ENCODE results near the gene TMC1. TPM values are rescaled to one million over a fixed set of nuclear protein-coding genes. Genes with fewer than 3 reads are reported as not detected.

Gene TMC1
- total RNA-seq, 4 donors from 2014 or later: 0.32 TPM; not detected in 3

- 58 to 77% methylated on average over 1 of the region's 1 CpG for WGBS, 2 donors (ENCODE audit: low coverage in 1 of 2)
- in situ Hi-C loops (cut with MboI; ENCODE audit: low pct_ligation_motif_present in 1 of 4, low pct_unique_long_range_greater_than_20kb in 1 of 4, low sequenced_read_pairs in 3 of 4): no loop called here
- TF ChIP-seq, protein P1, sequence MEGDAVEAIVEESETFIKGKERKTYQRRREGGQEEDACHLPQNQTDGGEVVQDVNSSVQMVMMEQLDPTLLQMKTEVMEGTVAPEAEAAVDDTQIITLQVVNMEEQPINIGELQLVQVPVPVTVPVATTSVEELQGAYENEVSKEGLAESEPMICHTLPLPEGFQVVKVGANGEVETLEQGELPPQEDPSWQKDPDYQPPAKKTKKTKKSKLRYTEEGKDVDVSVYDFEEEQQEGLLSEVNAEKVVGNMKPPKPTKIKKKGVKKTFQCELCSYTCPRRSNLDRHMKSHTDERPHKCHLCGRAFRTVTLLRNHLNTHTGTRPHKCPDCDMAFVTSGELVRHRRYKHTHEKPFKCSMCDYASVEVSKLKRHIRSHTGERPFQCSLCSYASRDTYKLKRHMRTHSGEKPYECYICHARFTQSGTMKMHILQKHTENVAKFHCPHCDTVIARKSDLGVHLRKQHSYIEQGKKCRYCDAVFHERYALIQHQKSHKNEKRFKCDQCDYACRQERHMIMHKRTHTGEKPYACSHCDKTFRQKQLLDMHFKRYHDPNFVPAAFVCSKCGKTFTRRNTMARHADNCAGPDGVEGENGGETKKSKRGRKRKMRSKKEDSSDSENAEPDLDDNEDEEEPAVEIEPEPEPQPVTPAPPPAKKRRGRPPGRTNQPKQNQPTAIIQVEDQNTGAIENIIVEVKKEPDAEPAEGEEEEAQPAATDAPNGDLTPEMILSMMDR (IDR thresholded peaks at IDR 0.05): no peak
These were observed 251.3 kb downstream of the TMC1 start for GRCh38 chr9:72772661-72773060.

GRCh38 chr9:72773570-72773969 is 252.2 kb downstream of the TMC1 start:
- Histone ChIP-seq H3K27me3 (no peaks in the 10 kb centered on the region), H3K27ac (no peak overlapping the region), H3K9me3 (no peaks in the 10 kb centered on the region), H3K4me1 (no peaks in the 10 kb centered on the region), H3K4me3 (no peak overlapping the region), H3K36me3 (no peaks in the 10 kb centered on the region)
- no peak for DNase-seq
- intact Hi-C loops (cut with DNase I; ENCODE audit: low total_unique reads): no loop called here
- TF ChIP-seq POLR2AphosphoS5 (IDR thresholded peaks at IDR 0.05): no peak
- no peak for TF ChIP-seq EP300 (IDR thresholded peaks at IDR 0.05; ENCODE audit: low read depth)
- TF ChIP-seq POLR2A (IDR thresholded peaks at IDR 0.05): no peak
- in situ Hi-C loops (cut with MboI; ENCODE audit: low pct_ligation_motif_present in 1 of 4, low pct_unique_long_range_greater_than_20kb in 1 of 4, low sequenced_read_pairs in 3 of 4): no loop called here
- WGBS, 2 donors (ENCODE audit: low coverage in 1 of 2): 71 to 86% methylated on average over 1 to 2 of the region's 2 CpGs

More at GRCh38 chr9:72772661-72773060, 251.3 kb downstream of the TMC1 start:
- Histone ChIP-seq H3K27me3 (no peaks in the 10 kb centered on the region), H3K27ac (no peak overlapping the region), H3K4me1 (no peaks in the 10 kb centered on the region), H3K36me3 (no peaks in the 10 kb centered on the region), H3K4me3 (no peak overlapping the region), H3K9me3 (no peaks in the 10 kb centered on the region)
- no peak for DNase-seq
- intact Hi-C loops (cut with DNase I; ENCODE audit: low total_unique reads): no loop called here

GRCh38 chr9:72775570-72775969 is 254.2 kb downstream of the TMC1 start:
- no peak for TF ChIP-seq POLR2AphosphoS5 (IDR thresholded peaks at IDR 0.05)
- TF ChIP-seq, protein P1 (IDR thresholded peaks at IDR 0.05): no peak
- TF ChIP-seq EP300 (IDR thresholded peaks at IDR 0.05; ENCODE audit: low read depth): no peak
- no peak for TF ChIP-seq POLR2A (IDR thresholded peaks at IDR 0.05)
- no peaks in the 10 kb centered on the region for H3K9me3 ChIP-seq
- H3K27me3 ChIP-seq: no peaks in the 10 kb centered on the region
- in situ Hi-C loops (cut with MboI; ENCODE audit: low pct_ligation_motif_present in 1 of 4, low pct_unique_long_range_greater_than_20kb in 1 of 4, low sequenced_read_pairs in 3 of 4) (loop anchor here in 2 of 4 donors (25.0 kb wide), 2 partner anchors 88 to 713 kb away; partner anchors contain the start of gene C9orf57 (in 1 of the 2)), intact Hi-C loops (cut with DNase I; ENCODE audit: low total_unique reads) (no loop called here)
- DNase-seq: no peak
- no peak overlapping the region for H3K27ac ChIP-seq
- H3K4me1 ChIP-seq: no peaks in the 10 kb centered on the region
- H3K36me3 ChIP-seq: no peaks in the 10 kb centered on the region
- no peak overlapping the region for H3K4me3 ChIP-seq
- 62 to 89% methylated on average over 2 to 3 of the region's 3 CpGs for WGBS, 2 donors (ENCODE audit: low coverage in 1 of 2)

DNA sequence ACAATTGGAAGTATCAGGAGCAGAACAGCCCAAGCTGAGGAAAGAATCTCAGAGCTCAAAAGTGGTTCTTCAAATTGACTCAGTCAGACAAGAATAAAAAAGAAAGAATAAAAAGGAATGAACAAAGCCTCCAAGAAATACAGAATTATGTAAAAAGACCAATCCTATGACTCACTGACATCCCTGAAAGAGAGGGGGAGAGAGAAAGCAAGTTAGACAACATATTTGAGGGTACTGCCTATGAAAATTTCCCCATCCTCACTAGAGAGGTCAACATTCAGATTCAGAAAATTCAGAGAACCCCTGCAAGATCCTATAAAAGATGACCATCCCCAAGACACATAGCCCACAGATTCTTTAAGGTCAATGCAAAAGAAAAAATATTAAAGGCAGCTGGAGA is 258.2 kb downstream of the TMC1 start:
- intact Hi-C loops (cut with DNase I; ENCODE audit: low total_unique reads): no loop called here
- Histone ChIP-seq H3K27me3 (no peaks in the 10 kb centered on the region), H3K36me3 (no peaks in the 10 kb centered on the region), H3K27ac (no peak overlapping the region), H3K4me1 (no peaks in the 10 kb centered on the region), H3K9me3 (no peaks in the 10 kb centered on the region), H3K4me3 (no peak overlapping the region)
- DNase-seq: no peak
- in situ Hi-C loops (cut with MboI; ENCODE audit: low pct_ligation_motif_present in 1 of 4, low pct_unique_long_range_greater_than_20kb in 1 of 4, low sequenced_read_pairs in 3 of 4): loop anchor here in 2 of 4 donors (25.0 kb wide), 2 partner anchors 92 to 717 kb away; partner anchors contain the start of gene C9orf57 (in 1 of the 2)
- TF ChIP-seq, protein P1 (IDR thresholded peaks at IDR 0.05): no peak
- TF ChIP-seq POLR2A (IDR thresholded peaks at IDR 0.05) (no peak), POLR2AphosphoS5 (IDR thresholded peaks at IDR 0.05) (no peak), EP300 (IDR thresholded peaks at IDR 0.05; ENCODE audit: low read depth) (no peak)

DNA sequence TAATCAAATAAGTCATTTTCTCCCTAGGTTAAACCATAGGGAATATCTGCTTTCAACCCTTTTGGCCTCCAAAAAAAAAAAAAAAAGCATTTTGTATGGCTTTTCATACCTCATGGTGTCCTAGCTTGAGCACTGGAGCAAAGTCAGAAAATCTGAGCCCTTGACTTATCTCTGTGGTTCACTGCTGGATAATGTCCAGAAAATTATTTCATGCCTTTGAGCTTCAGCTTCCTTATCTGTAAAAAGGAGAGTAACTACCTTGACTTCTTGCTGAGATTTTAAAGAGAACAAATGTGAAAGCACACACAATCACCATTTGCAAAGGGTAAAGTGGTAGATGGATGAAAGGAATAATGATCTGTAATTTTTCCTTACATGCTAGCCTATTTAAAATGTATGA is 265.5 kb downstream of the TMC1 start:
- intact Hi-C loops (cut with DNase I; ENCODE audit: low total_unique reads): no loop called here
- no peak for DNase-seq
- Histone ChIP-seq H3K9me3 (no peaks in the 10 kb centered on the region), H3K4me1 (no peaks in the 10 kb centered on the region), H3K27me3 (no peaks in the 10 kb centered on the region), H3K4me3 (no peak overlapping the region), H3K27ac (no peak overlapping the region), H3K36me3 (no peaks in the 10 kb centered on the region)
- in situ Hi-C loops (cut with MboI; ENCODE audit: low pct_ligation_motif_present in 1 of 4, low pct_unique_long_range_greater_than_20kb in 1 of 4, low sequenced_read_pairs in 3 of 4): loop anchor here in 2 of 4 donors (25.0 kb wide), 2 partner anchors 100 to 725 kb away; partner anchors contain the start of gene C9orf57 (in 1 of the 2)
- TF ChIP-seq POLR2AphosphoS5 (IDR thresholded peaks at IDR 0.05): no peak
- TF ChIP-seq, protein P1 (IDR thresholded peaks at IDR 0.05): no peak
- TF ChIP-seq EP300 (IDR thresholded peaks at IDR 0.05; ENCODE audit: low read depth): no peak
- no peak for TF ChIP-seq POLR2A (IDR thresholded peaks at IDR 0.05)

Data from transverse colon (tissue), 4 donors.